Measurements from ENCODE around the gene PODNL1.

DNA sequence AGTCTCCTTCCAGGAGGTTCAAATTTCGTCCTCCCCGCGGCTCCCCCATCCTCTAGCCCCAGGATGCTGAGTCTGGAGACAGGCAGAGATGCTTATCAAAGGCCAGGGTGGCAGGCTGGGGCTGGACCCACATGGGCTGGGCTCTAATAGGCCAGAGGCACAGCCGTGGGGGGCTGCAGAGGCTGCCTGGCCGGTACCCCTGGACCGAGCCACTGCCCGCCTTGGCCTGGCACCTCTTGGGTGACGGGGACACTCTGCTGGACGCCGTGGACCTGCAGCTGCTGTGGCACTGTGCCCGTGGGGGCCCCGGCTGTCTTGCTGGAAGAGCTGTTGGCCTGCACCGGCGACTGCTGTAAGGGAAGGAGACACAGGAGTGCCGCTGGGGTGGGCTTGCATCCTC, 42.1 kb upstream of the PODNL1 start:
- TF ChIP-seq, protein P1, sequence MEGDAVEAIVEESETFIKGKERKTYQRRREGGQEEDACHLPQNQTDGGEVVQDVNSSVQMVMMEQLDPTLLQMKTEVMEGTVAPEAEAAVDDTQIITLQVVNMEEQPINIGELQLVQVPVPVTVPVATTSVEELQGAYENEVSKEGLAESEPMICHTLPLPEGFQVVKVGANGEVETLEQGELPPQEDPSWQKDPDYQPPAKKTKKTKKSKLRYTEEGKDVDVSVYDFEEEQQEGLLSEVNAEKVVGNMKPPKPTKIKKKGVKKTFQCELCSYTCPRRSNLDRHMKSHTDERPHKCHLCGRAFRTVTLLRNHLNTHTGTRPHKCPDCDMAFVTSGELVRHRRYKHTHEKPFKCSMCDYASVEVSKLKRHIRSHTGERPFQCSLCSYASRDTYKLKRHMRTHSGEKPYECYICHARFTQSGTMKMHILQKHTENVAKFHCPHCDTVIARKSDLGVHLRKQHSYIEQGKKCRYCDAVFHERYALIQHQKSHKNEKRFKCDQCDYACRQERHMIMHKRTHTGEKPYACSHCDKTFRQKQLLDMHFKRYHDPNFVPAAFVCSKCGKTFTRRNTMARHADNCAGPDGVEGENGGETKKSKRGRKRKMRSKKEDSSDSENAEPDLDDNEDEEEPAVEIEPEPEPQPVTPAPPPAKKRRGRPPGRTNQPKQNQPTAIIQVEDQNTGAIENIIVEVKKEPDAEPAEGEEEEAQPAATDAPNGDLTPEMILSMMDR (IDR thresholded peaks at IDR 0.05), result no peak
- no peak for TF ChIP-seq POLR2A (IDR thresholded peaks at IDR 0.05)
